ENCODE data around the gene CD84.

The CD84 gene

DNA sequence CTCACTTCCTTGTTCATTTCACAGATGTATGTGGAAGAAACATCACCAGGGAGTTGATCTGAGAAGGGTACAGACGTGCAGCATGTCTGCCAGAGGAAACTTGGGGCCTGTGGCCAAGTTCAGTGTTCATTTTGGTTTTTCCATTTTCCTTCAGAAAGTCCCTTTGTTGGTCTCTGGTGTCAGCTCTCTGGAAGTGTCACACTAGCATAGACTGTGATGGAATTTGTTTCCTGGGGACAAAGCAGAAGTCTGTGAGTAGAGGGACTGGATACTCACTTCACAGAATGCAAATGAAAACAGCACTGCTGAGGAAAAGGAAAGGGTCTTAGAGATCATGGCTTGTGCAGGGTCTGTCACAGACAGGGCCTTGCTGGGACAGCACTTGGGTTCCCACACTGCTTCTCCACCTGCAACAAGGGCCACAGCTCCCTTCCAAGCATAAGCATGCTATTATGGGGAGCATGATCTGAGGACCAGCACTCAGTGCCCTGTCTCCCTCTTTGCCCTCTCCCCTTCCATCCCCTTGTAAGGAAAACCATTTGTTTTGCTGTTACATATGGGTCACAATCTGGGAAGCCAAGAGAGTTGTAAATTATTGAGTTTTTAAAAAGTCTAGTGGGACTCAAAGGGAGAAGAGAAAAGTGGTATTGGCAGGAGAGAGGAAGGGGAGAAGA lies 31.4 kb upstream of the CD84 start:
- peaks cover 34% of the 10 kb centered on the region for H3K4me1 ChIP-seq (ENCODE audit: control insufficient read depth, low read length)
- H3K4me2 ChIP-seq (ENCODE audit: low read length) = no peak overlapping the region
- H3F3A ChIP-seq (ENCODE audit: control insufficient read depth, insufficient read depth) = no peaks in the 10 kb centered on the region
- H4K20me1 ChIP-seq (ENCODE audit: control insufficient read depth, insufficient read depth, low read depth, low read length) = no peaks in the 10 kb centered on the region
- TF ChIP-seq, protein P1, sequence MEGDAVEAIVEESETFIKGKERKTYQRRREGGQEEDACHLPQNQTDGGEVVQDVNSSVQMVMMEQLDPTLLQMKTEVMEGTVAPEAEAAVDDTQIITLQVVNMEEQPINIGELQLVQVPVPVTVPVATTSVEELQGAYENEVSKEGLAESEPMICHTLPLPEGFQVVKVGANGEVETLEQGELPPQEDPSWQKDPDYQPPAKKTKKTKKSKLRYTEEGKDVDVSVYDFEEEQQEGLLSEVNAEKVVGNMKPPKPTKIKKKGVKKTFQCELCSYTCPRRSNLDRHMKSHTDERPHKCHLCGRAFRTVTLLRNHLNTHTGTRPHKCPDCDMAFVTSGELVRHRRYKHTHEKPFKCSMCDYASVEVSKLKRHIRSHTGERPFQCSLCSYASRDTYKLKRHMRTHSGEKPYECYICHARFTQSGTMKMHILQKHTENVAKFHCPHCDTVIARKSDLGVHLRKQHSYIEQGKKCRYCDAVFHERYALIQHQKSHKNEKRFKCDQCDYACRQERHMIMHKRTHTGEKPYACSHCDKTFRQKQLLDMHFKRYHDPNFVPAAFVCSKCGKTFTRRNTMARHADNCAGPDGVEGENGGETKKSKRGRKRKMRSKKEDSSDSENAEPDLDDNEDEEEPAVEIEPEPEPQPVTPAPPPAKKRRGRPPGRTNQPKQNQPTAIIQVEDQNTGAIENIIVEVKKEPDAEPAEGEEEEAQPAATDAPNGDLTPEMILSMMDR (IDR thresholded peaks at IDR 0.05; ENCODE audit: low read depth, low read length, poor library complexity, severe bottlenecking) = no peak
- no peak for TF ChIP-seq EZH2phosphoT487 (IDR thresholded peaks at IDR 0.05; ENCODE audit: borderline replicate concordance, low read length)
- H3K9me3 ChIP-seq (ENCODE audit: control insufficient read depth, insufficient read depth, low read length) = no peaks in the 10 kb centered on the region
- no peaks in the 10 kb centered on the region for H3K79me2 ChIP-seq (ENCODE audit: control insufficient read depth, low read length)
- H3K9me2 ChIP-seq (replicated peaks; ENCODE audit: control insufficient read depth, low read length) = no peaks in the 10 kb centered on the region
- H3K4me3 ChIP-seq (ENCODE audit: low read length) = no peak overlapping the region
- no peak overlapping the region for H3K27ac ChIP-seq (ENCODE audit: low read depth, low read length)
- H3K27me3 ChIP-seq (ENCODE audit: control insufficient read depth, low read length) = no peaks in the 10 kb centered on the region
- H3K36me3 ChIP-seq (ENCODE audit: control insufficient read depth, low read length) = no peaks in the 10 kb centered on the region

DNA sequence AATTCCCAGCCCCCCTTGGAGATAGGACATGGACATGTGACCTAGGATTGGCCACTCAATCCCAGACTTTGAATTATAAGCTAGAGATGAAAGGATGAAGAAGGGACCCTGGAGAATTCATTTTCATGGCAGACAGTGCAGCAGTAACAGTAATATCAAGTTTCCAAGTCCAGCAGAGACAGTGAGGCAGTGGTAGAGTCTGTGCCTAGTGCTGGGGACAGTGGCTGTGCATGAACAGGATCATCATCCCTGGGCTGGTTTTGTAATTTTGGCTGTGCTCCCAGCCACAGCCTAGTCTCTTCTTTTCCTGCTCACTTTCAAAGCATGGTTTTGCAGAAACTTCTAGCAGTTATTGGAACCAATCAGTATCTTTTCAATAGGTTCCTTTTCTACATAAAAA lies 29.6 kb upstream of the CD84 start:
- Histone ChIP-seq H3K4me2 (ENCODE audit: low read length) (no peak overlapping the region), H3K79me2 (ENCODE audit: control insufficient read depth, low read length) (no peaks in the 10 kb centered on the region), H4K20me1 (ENCODE audit: control insufficient read depth, insufficient read depth, low read depth, low read length) (no peaks in the 10 kb centered on the region), H3K27me3 (ENCODE audit: control insufficient read depth, low read length) (no peaks in the 10 kb centered on the region), H3K27ac (ENCODE audit: low read depth, low read length) (no peak overlapping the region), H3K9me3 (ENCODE audit: control insufficient read depth, insufficient read depth, low read length) (peaks cover 8% of the 10 kb centered on the region; the same call in 1 of the 2 replicates), H3K36me3 (ENCODE audit: control insufficient read depth, low read length) (no peaks in the 10 kb centered on the region), H3F3A (ENCODE audit: control insufficient read depth, insufficient read depth) (no peaks in the 10 kb centered on the region), H3K4me1 (ENCODE audit: control insufficient read depth, low read length) (peaks cover 39% of the 10 kb centered on the region), H3K4me3 (ENCODE audit: low read length) (no peak overlapping the region), H3K9me2 (replicated peaks; ENCODE audit: control insufficient read depth, low read length) (no peaks in the 10 kb centered on the region)
- TF ChIP-seq EZH2phosphoT487 (IDR thresholded peaks at IDR 0.05; ENCODE audit: borderline replicate concordance, low read length) = no peak
- TF ChIP-seq, protein P1 (IDR thresholded peaks at IDR 0.05; ENCODE audit: low read depth, low read length, poor library complexity, severe bottlenecking) = no peak

DNA sequence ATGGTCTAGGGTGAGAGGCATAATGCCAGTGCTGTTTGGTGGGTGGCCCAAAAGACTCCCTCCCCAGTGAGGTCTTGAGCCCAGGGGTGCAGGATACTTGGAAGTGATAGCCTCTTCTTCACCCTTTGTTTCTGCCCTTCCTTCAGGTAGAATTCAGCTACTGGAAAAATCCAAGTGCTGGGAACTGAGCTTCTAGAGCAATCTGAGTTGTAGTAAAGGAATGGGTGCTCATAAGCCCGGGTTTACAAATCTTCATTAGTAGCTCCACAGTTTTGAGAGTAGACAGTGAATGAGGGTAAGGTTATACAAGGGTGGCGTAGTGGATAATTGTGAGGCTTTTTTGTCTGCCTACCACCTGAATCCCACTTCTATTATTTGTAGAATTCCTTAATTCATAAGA lies 29.2 kb upstream of the CD84 start:
- H3K27me3 ChIP-seq (ENCODE audit: control insufficient read depth, low read length) = no peaks in the 10 kb centered on the region
- no peaks in the 10 kb centered on the region for H3K36me3 ChIP-seq (ENCODE audit: control insufficient read depth, low read length)
- peaks cover 39% of the 10 kb centered on the region for H3K4me1 ChIP-seq (ENCODE audit: control insufficient read depth, low read length)
- H3F3A ChIP-seq (ENCODE audit: control insufficient read depth, insufficient read depth) = no peaks in the 10 kb centered on the region
- H3K27ac ChIP-seq (ENCODE audit: low read depth, low read length) = no peak overlapping the region
- no peak overlapping the region for H3K4me2 ChIP-seq (ENCODE audit: low read length)
- H3K9me2 ChIP-seq (replicated peaks; ENCODE audit: control insufficient read depth, low read length) = no peaks in the 10 kb centered on the region
- H4K20me1 ChIP-seq (ENCODE audit: control insufficient read depth, insufficient read depth, low read depth, low read length) = no peaks in the 10 kb centered on the region
- no peak for TF ChIP-seq EZH2phosphoT487 (IDR thresholded peaks at IDR 0.05; ENCODE audit: borderline replicate concordance, low read length)
- TF ChIP-seq, protein P1 (IDR thresholded peaks at IDR 0.05; ENCODE audit: low read depth, low read length, poor library complexity, severe bottlenecking) = no peak
- H3K9me3 ChIP-seq (ENCODE audit: control insufficient read depth, insufficient read depth, low read length) = peaks cover 12% of the 10 kb centered on the region; the same call in 1 of the 2 replicates
- H3K79me2 ChIP-seq (ENCODE audit: control insufficient read depth, low read length) = no peaks in the 10 kb centered on the region
- H3K4me3 ChIP-seq (ENCODE audit: low read length) = no peak overlapping the region

All from DOHH2 (cell line).